NCI-H2171 (cell line): ENCODE data around the gene ACCS.

Experiments used
- DNase-seq: peaks from one replicate; lab custom pipeline; 2025; lab: John Stamatoyannopoulos, UW

The ACCS gene

GRCh38 chr11:44065841-44066731 is at the start of gene ACCS:
TSS of gene ACCS (plus strand) at chr11:44066270. CDS start at chr11:44067628, 1,358 bp downstream.
- peak; percentile 83 for DNase-seq

GRCh38 chr11:44016546-44017442 is 49.3 kb upstream of the ACCS start:
- DNase-seq = no peak

- DNase-seq = peak; percentile 51
These were observed 48.5 kb upstream of the ACCS start for GRCh38 chr11:44017443-44018126.

- DNase-seq = peak; percentile 38
These were observed 47.9 kb upstream of the ACCS start for GRCh38 chr11:44018127-44018521.

- DNase-seq = no peak
These were observed 47.2 kb upstream of the ACCS start for GRCh38 chr11:44018829-44019228.

GRCh38 chr11:44024977-44025376 is 41.1 kb upstream of the ACCS start:
- DNase-seq = no peak

- DNase-seq = no peak
These were observed 40.3 kb upstream of the ACCS start for GRCh38 chr11:44025727-44026126.

GRCh38 chr11:44028401-44028800 is 37.7 kb upstream of the ACCS start:
- no peak for DNase-seq

GRCh38 chr11:44028816-44029506 is 37.1 kb upstream of the ACCS start:
- no peak for DNase-seq

- DNase-seq = no peak
These were observed 36.6 kb upstream of the ACCS start for GRCh38 chr11:44029507-44029845.

GRCh38 chr11:44029977-44030911 is 35.8 kb upstream of the ACCS start:
- peak; percentile 68 for DNase-seq

- no peak for DNase-seq
These were observed 35.1 kb upstream of the ACCS start for GRCh38 chr11:44030996-44031395.

- no peak for DNase-seq
These were observed 34.5 kb upstream of the ACCS start for GRCh38 chr11:44031549-44031948.

GRCh38 chr11:44032299-44033085 is 33.6 kb upstream of the ACCS start:
- no peak for DNase-seq

- no peak for DNase-seq
These were observed 32.6 kb upstream of the ACCS start for GRCh38 chr11:44033411-44033850.

- no peak for DNase-seq
These were observed 32.2 kb upstream of the ACCS start for GRCh38 chr11:44033856-44034255.

GRCh38 chr11:44034639-44035038 is 31.4 kb upstream of the ACCS start:
- DNase-seq = no peak

GRCh38 chr11:44036811-44037657 is 29.0 kb upstream of the ACCS start:
- DNase-seq = peak; percentile 63

- no peak for DNase-seq
These were observed 28.4 kb upstream of the ACCS start for GRCh38 chr11:44037658-44037998.
